ENCODE results near the gene VPS13D. TPM values are rescaled to one million over a fixed set of nuclear protein-coding genes. Genes with fewer than 3 reads are reported as not detected.

The VPS13D gene
- total and polyA plus RNA-seq, 11 donors = 32.1 to 301 (median 90.7) TPM

GRCh38 chr1:12202190-12202497, 27.7 kb upstream of the VPS13D start:
- H3K36me3 ChIP-seq = peaks cover 0 to 99% (median 46%) of the 10 kb centered on the region in 9 donors
- 87 to 97% (median 92%) methylated on average over 6 of the region's 6 CpGs for WGBS, 4 donors
- no peak for ATAC-seq
- no peak overlapping the region for H3K27ac ChIP-seq
- H3K4me1 ChIP-seq = peaks cover 0 to 14% (median 0%) of the 10 kb centered on the region in 12 donors
- no peaks in the 10 kb centered on the region for H3K27me3 ChIP-seq
- no peaks in the 10 kb centered on the region for H3K9me3 ChIP-seq
- TF ChIP-seq CTCF (IDR thresholded peaks at IDR 0.05) = no peak
- TF ChIP-seq POLR2A (IDR thresholded peaks at IDR 0.05) = no peak
- H3K4me3 ChIP-seq = no peak overlapping the region
- no peak for DNase-seq
- intact Hi-C loops (cut with DNase I) = no loop called here

GRCh38 chr1:12202577-12202976, 27.3 kb upstream of the VPS13D start:
- Histone ChIP-seq H3K9me3 (no peaks in the 10 kb centered on the region), H3K4me3 (no peak overlapping the region), H3K36me3 (peaks cover 0 to 99% (median 45%) of the 10 kb centered on the region in 9 donors), H3K4me1 (peaks cover 0 to 9% (median 0%) of the 10 kb centered on the region in 12 donors), H3K27ac (no peak overlapping the region), H3K27me3 (no peaks in the 10 kb centered on the region)
- ATAC-seq (no peak), DNase-seq (no peak)
- 91 to 95% (median 94%) methylated on average over 4 of the region's 4 CpGs for WGBS, 4 donors
- intact Hi-C loops (cut with DNase I) = no loop called here
- TF ChIP-seq POLR2A (IDR thresholded peaks at IDR 0.05) (no peak), CTCF (IDR thresholded peaks at IDR 0.05) (no peak)

GRCh38 chr1:12203216-12204007, 26.4 kb upstream of the VPS13D start:
- TF ChIP-seq POLR2A (IDR thresholded peaks at IDR 0.05) (no peak), CTCF (IDR thresholded peaks at IDR 0.05) (no peak)
- DNase-seq (no peak), ATAC-seq (no peak)
- WGBS, 4 donors = 92 to 93% (median 92%) methylated on average over 20 of the region's 20 CpGs
- Histone ChIP-seq H3K27ac (no peak overlapping the region), H3K27me3 (no peaks in the 10 kb centered on the region), H3K9me3 (no peaks in the 10 kb centered on the region), H3K4me3 (no peak overlapping the region), H3K4me1 (peaks cover 0 to 9% (median 0%) of the 10 kb centered on the region in 12 donors), H3K36me3 (peaks cover 0 to 99% (median 43%) of the 10 kb centered on the region in 9 donors)
- intact Hi-C loops (cut with DNase I) = no loop called here

- WGBS, 4 donors = 90 to 95% (median 92%) methylated on average over 5 to 7 of the region's 7 CpGs
- no peak overlapping the region for H3K4me3 ChIP-seq
- TF ChIP-seq POLR2A (IDR thresholded peaks at IDR 0.05) (no peak), CTCF (IDR thresholded peaks at IDR 0.05) (no peak)
Measured at GRCh38 chr1:12204140-12204539, 25.7 kb upstream of the VPS13D start.

More at GRCh38 chr1:12204140-12204539, 25.7 kb upstream of the VPS13D start:
- Histone ChIP-seq H3K4me1 (peaks cover 0 to 11% (median 5%) of the 10 kb centered on the region in 12 donors), H3K27me3 (no peaks in the 10 kb centered on the region), H3K9me3 (no peaks in the 10 kb centered on the region), H3K36me3 (peaks cover 0 to 93% (median 43%) of the 10 kb centered on the region in 9 donors), H3K27ac (peak overlapping the region in 1 of 12 donors; percentile 37)
- intact Hi-C loops (cut with DNase I) = no loop called here
- DNase-seq (no peak), ATAC-seq (no peak)
